ENCODE data around the gene ZNF423. TPM values are rescaled to one million over a fixed set of nuclear protein-coding genes. Genes with fewer than 3 reads are reported as not detected.

Gene ZNF423
- total RNA-seq, 2 experiments from 2014 or later: not detected

- Mint-ChIP-seq H3K27me3 (peaks cover 2% of the 10 kb centered on the region), H3K4me1 (no peaks in the 10 kb centered on the region), H3K9me3 (no peaks in the 10 kb centered on the region), H3K4me3 (no peak overlapping the region), H3K27ac (no peak overlapping the region), H3K36me3 (ENCODE audit: low read depth) (no peaks in the 10 kb centered on the region)
- ChIA-PET POLR2A (no interaction called here), CTCF (no interaction called here)
- no peak for DNase-seq
These were observed 62.7 kb downstream of the ZNF423 start for GRCh38 chr16:49793244-49793643.

DNA sequence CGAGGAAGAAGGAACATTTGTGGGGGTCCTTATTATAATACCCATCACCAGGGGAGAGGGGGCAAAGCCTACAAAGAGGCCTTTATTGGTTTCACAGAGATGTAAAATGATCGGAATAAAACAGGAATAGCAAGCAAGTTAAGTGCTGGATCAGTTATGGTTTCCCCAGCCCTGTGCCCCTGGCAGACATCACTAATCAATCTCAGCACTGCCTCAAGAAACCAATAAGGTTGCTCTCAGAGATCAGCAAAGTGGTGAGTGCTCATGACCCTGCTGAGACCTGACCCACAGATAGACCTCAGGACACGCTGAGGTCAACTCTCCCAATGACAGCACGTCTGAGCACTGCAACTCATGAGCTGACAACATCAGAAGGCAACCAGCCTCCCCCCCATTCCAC lies 66.3 kb downstream of the ZNF423 start:
- Mint-ChIP-seq H3K4me1 (no peaks in the 10 kb centered on the region), H3K27ac (no peak overlapping the region), H3K36me3 (ENCODE audit: low read depth) (no peaks in the 10 kb centered on the region), H3K9me3 (no peaks in the 10 kb centered on the region), H3K27me3 (no peaks in the 10 kb centered on the region), H3K4me3 (no peak overlapping the region)
- ChIA-PET POLR2A (no interaction called here), CTCF (no interaction called here)
- DNase-seq: no peak

DNA sequence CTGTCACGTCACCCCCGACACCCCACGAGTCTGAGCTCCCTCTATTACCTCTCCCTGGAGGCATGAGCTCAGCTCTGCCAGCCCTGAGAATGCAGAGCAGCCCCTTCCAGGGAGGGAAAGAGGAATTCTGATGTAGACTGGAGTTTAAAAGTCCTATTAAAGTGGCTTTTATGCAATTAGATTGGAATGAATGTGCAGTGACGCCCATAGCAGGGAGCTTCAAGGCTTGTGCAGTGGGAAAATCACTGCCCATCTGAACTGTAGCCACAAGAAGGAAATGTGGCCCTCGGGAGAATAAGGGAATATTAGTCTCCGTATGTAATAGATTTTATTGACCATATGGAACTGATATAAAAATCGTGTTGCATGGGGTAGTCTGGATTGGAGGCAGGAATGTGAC lies 66.9 kb downstream of the ZNF423 start:
- Mint-ChIP-seq H3K27ac (no peak overlapping the region), H3K4me3 (no peak overlapping the region), H3K4me1 (no peaks in the 10 kb centered on the region), H3K36me3 (ENCODE audit: low read depth) (no peaks in the 10 kb centered on the region), H3K9me3 (no peaks in the 10 kb centered on the region), H3K27me3 (no peaks in the 10 kb centered on the region)
- ChIA-PET CTCF (no interaction called here), POLR2A (no interaction called here)
- DNase-seq: no peak

GRCh38 chr16:49788572-49788971 lies 67.3 kb downstream of the ZNF423 start:
- Mint-ChIP-seq H3K27me3 (no peaks in the 10 kb centered on the region), H3K36me3 (ENCODE audit: low read depth) (no peaks in the 10 kb centered on the region), H3K9me3 (no peaks in the 10 kb centered on the region), H3K27ac (no peak overlapping the region), H3K4me1 (no peaks in the 10 kb centered on the region), H3K4me3 (no peak overlapping the region)
- POLR2A ChIA-PET: no interaction called here
- CTCF ChIA-PET: no interaction called here
- no peak for DNase-seq

GRCh38 chr16:49786926-49787557 lies 68.9 kb downstream of the ZNF423 start:
- no peak overlapping the region for H3K27ac Mint-ChIP-seq
- DNase-seq: no peak
- no peaks in the 10 kb centered on the region for H3K27me3 Mint-ChIP-seq
- no peaks in the 10 kb centered on the region for H3K4me1 Mint-ChIP-seq
- H3K9me3 Mint-ChIP-seq: no peaks in the 10 kb centered on the region
- ChIA-PET POLR2A (no interaction called here), CTCF (no interaction called here)
- H3K36me3 Mint-ChIP-seq (ENCODE audit: low read depth): no peaks in the 10 kb centered on the region
- no peak overlapping the region for H3K4me3 Mint-ChIP-seq

- no peaks in the 10 kb centered on the region for H3K36me3 Mint-ChIP-seq (ENCODE audit: low read depth)
- no peaks in the 10 kb centered on the region for H3K27me3 Mint-ChIP-seq
- no peak for DNase-seq
- CTCF ChIA-PET: no interaction called here
- no peak overlapping the region for H3K27ac Mint-ChIP-seq
- H3K4me1 Mint-ChIP-seq: no peaks in the 10 kb centered on the region
- no peaks in the 10 kb centered on the region for H3K9me3 Mint-ChIP-seq
- POLR2A ChIA-PET: no interaction called here
- no peak overlapping the region for H3K4me3 Mint-ChIP-seq
These were observed 69.9 kb downstream of the ZNF423 start for GRCh38 chr16:49785970-49786369.

DNA sequence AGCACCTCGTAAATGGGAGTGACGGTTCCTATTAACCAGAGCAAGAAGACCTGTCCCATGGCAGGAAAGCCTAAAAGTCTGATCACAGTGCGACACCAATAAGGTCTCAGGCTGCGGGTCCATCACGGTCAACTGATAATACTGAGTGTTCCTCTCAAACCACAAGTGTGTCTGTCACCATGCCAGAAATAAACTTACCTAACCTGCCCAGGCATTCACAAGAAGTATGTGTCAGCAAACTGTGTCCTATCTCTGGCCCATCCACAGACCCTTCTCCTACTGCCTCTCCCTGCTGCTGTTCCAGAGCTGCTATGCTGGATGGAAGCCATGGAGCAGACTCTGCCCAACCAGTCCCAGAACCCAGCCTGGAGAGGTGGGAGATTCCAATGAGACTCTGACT lies 73.5 kb downstream of the ZNF423 start:
- Mint-ChIP-seq H3K4me1 (no peaks in the 10 kb centered on the region), H3K4me3 (no peak overlapping the region), H3K9me3 (no peaks in the 10 kb centered on the region), H3K27me3 (no peaks in the 10 kb centered on the region), H3K36me3 (ENCODE audit: low read depth) (no peaks in the 10 kb centered on the region), H3K27ac (no peak overlapping the region)
- DNase-seq: no peak
- ChIA-PET POLR2A (no interaction called here), CTCF (no interaction called here)

GRCh38 chr16:49781401-49781800 lies 74.5 kb downstream of the ZNF423 start:
- DNase-seq: no peak
- H3K27ac Mint-ChIP-seq: no peak overlapping the region
- no peaks in the 10 kb centered on the region for H3K36me3 Mint-ChIP-seq (ENCODE audit: low read depth)
- H3K9me3 Mint-ChIP-seq: no peaks in the 10 kb centered on the region
- no peak overlapping the region for H3K4me3 Mint-ChIP-seq
- no peaks in the 10 kb centered on the region for H3K27me3 Mint-ChIP-seq
- H3K4me1 Mint-ChIP-seq: no peaks in the 10 kb centered on the region
- POLR2A ChIA-PET: no interaction called here
- CTCF ChIA-PET: no interaction called here

- Mint-ChIP-seq H3K4me1 (no peaks in the 10 kb centered on the region), H3K36me3 (ENCODE audit: low read depth) (no peaks in the 10 kb centered on the region), H3K27ac (no peak overlapping the region), H3K27me3 (no peaks in the 10 kb centered on the region), H3K4me3 (no peak overlapping the region), H3K9me3 (no peaks in the 10 kb centered on the region)
- POLR2A ChIA-PET: no interaction called here
- CTCF ChIA-PET: no interaction called here
- no peak for DNase-seq
These were observed 75.5 kb downstream of the ZNF423 start for GRCh38 chr16:49780433-49780832.

DNA sequence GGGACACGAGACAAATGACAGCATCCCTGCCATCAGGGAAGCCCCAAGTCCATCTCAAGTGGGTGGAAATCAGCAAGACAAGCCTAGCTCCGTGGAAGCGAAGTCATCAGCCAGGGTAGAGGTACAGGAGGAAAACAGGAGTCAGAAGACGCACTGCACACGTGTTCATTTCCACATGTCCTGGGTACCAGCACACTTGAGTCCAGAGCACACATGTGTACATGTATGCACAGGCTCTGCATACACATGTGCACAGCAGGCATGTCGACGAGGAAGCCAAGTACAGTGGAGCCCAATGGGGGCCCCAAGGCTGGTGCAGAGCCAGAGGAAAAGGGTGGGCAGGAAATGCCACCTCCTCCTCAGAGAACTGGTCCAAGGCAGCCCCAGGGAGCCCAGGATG lies 75.9 kb downstream of the ZNF423 start:
- ChIA-PET CTCF (no interaction called here), POLR2A (no interaction called here)
- H3K36me3 Mint-ChIP-seq (ENCODE audit: low read depth): no peaks in the 10 kb centered on the region
- H3K9me3 Mint-ChIP-seq: no peaks in the 10 kb centered on the region
- DNase-seq: no peak
- H3K27me3 Mint-ChIP-seq: no peaks in the 10 kb centered on the region
- no peaks in the 10 kb centered on the region for H3K4me1 Mint-ChIP-seq
- H3K4me3 Mint-ChIP-seq: no peak overlapping the region
- no peak overlapping the region for H3K27ac Mint-ChIP-seq

DNA sequence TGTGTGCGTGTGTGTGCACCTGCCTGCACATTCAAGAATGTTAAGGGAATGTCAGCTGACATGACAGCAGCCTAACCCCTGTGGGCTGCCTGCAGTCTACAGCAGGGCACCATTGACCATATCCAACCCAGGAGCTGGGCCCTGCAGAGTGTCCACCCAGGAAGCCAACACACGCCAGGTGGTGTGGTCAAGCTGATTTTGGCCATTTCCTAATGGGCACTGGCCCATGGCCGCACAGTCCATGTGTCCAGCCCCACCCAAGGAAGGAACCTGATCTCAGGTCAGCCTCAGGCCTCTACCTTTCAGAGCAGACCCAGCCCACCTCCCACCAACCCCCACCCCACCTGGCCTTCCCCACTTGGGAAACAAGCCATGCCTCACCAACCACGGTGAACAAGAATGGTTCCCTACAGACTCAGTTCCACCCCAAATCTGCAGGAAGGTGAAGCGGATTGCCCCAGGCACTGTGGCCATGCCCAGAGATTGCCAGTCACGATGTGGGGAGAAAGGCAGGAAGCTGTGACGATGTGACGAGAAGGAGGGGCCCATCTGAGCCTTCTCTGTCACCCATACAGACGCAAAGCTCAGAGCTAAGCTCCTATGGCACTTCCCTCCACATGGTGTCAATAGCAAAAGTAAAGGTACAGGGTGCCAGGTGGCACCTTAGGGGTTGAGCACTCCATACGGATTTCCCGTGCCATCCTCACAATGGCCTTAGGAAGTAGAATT lies 77.5 kb downstream of the ZNF423 start:
- no peak overlapping the region for H3K4me3 Mint-ChIP-seq
- H3K4me1 Mint-ChIP-seq: no peaks in the 10 kb centered on the region
- CTCF ChIA-PET: no interaction called here
- no peak for DNase-seq
- H3K27me3 Mint-ChIP-seq: no peaks in the 10 kb centered on the region
- H3K36me3 Mint-ChIP-seq (ENCODE audit: low read depth): no peaks in the 10 kb centered on the region
- no peak overlapping the region for H3K27ac Mint-ChIP-seq
- H3K9me3 Mint-ChIP-seq: no peaks in the 10 kb centered on the region
- POLR2A ChIA-PET: no interaction called here

DNA sequence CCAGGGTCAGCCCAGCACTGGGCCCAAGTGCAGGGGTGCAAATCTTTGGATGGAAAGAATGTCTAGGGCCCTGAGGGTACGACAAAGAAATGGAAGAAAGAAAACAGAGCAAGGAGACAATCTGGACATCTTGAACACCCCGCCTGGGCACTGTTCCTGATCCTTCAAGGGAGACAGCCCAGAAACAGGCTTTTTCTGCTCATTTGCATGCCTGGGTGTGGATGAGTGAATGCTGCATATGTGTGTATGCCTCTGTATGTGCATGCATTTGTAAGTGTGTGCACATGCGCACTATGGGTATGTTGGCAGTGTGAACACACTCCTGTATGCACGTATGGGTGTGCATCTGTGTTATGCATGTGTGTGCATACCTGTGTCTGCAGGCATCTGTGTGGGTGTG lies 79.2 kb downstream of the ZNF423 start:
- POLR2A ChIA-PET: no interaction called here
- Mint-ChIP-seq H3K4me1 (no peaks in the 10 kb centered on the region), H3K9me3 (no peaks in the 10 kb centered on the region), H3K36me3 (ENCODE audit: low read depth) (no peaks in the 10 kb centered on the region), H3K27me3 (no peaks in the 10 kb centered on the region), H3K4me3 (no peak overlapping the region), H3K27ac (no peak overlapping the region)
- DNase-seq: no peak
- CTCF ChIA-PET: no interaction called here

GRCh38 chr16:49776085-49776595 lies 79.8 kb downstream of the ZNF423 start:
- Mint-ChIP-seq H3K27me3 (no peaks in the 10 kb centered on the region), H3K36me3 (ENCODE audit: low read depth) (no peaks in the 10 kb centered on the region), H3K9me3 (no peaks in the 10 kb centered on the region), H3K4me1 (no peaks in the 10 kb centered on the region), H3K27ac (no peak overlapping the region), H3K4me3 (no peak overlapping the region)
- ChIA-PET POLR2A (no interaction called here), CTCF (no interaction called here)
- DNase-seq: no peak

DNA sequence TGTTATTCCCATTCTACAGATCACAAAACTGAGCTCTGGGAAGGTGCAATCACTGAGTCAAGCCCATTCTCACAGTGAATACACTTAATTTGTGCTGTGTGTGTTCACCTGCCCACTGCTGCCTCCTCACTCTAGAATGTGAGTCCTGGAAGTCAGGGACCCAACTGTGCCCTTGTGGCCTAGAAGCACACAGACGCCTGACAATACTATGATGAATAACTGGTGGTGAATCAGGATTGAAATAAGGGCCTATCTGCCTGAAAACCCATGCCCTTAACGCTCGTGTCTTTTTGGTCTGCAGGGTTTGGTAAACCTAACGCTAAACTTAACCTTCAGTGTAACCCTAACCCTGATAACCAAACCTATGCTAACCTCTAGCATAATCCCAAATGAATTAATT lies 80.3 kb downstream of the ZNF423 start:
- H3K27ac Mint-ChIP-seq: no peak overlapping the region
- DNase-seq: no peak
- no peaks in the 10 kb centered on the region for H3K4me1 Mint-ChIP-seq
- no peaks in the 10 kb centered on the region for H3K27me3 Mint-ChIP-seq
- H3K9me3 Mint-ChIP-seq: no peaks in the 10 kb centered on the region
- ChIA-PET CTCF (no interaction called here), POLR2A (no interaction called here)
- no peak overlapping the region for H3K4me3 Mint-ChIP-seq
- H3K36me3 Mint-ChIP-seq (ENCODE audit: low read depth): no peaks in the 10 kb centered on the region

Measured in activated CD4-positive, alpha-beta memory T cell treated with anti-CD3 and anti-CD28 coated beads, Interleukin-2, amount 10 ng/mL, durations not matched to agents 7 days and 5 days (primary cell).